NCI-H1105 treated with DMSO at 0.1 percent for 48 hours (cell line): ENCODE data around the gene FAM53C.
"Not testable (repeated sequence)": the region's sequence is repeated elsewhere in the genome, so short reads cannot be mapped to it uniquely, and the experiment has no call there.

Source experiments
- DNase-seq: peaks from one replicate; lab custom pipeline; 2025; lab: John Stamatoyannopoulos, UW

Gene FAM53C

GRCh38 chr5:138351056-138351455 lies 13.0 kb downstream of the FAM53C start:
- DNase-seq, result no peak

- DNase-seq, result no peak
These were observed 13.5 kb downstream of the FAM53C start for GRCh38 chr5:138351517-138351916.

- peak; percentile 65 for DNase-seq
These were observed 14.1 kb downstream of the FAM53C start, which contains the start of gene KDM3B for GRCh38 chr5:138352071-138352721. Gene KDM3B, plus strand, starts transcription at chr5:138352685. Its CDS starts 111 bp downstream, at chr5:138352796.

- peak; percentile 28 for DNase-seq
These were observed 14.9 kb downstream of the FAM53C start for GRCh38 chr5:138352722-138353559.

GRCh38 chr5:138353560-138354080 lies 15.6 kb downstream of the FAM53C start:
- DNase-seq, result no peak

- DNase-seq, result no peak
These were observed 16.3 kb downstream of the FAM53C start for GRCh38 chr5:138354387-138354786.

GRCh38 chr5:138354926-138355378 lies 16.9 kb downstream of the FAM53C start:
- no peak for DNase-seq

GRCh38 chr5:138359621-138360020 lies 21.6 kb downstream of the FAM53C start:
- DNase-seq, result no peak

- no peak for DNase-seq
These were observed 22.9 kb downstream of the FAM53C start for GRCh38 chr5:138360941-138361452.

GRCh38 chr5:138364576-138364975 lies 26.5 kb downstream of the FAM53C start:
- no peak for DNase-seq

GRCh38 chr5:138366632-138367382 lies 28.7 kb downstream of the FAM53C start:
- DNase-seq, result no peak

- no peak for DNase-seq
These were observed 31.2 kb downstream of the FAM53C start for GRCh38 chr5:138369261-138369660.

- no peak for DNase-seq
These were observed 31.6 kb downstream of the FAM53C start for GRCh38 chr5:138369706-138370105.

- DNase-seq, result no peak
These were observed 32.5 kb downstream of the FAM53C start for GRCh38 chr5:138370537-138370936.

GRCh38 chr5:138371454-138371853 lies 33.4 kb downstream of the FAM53C start:
- no peak for DNase-seq

- DNase-seq, result no peak
These were observed 34.2 kb downstream of the FAM53C start for GRCh38 chr5:138372225-138372624.

- DNase-seq, result no peak
These were observed 34.6 kb downstream of the FAM53C start for GRCh38 chr5:138372653-138373052.

- no peak for DNase-seq
These were observed 44.3 kb downstream of the FAM53C start for GRCh38 chr5:138382347-138382746.

- no peak for DNase-seq
These were observed 47.6 kb downstream of the FAM53C start for GRCh38 chr5:138385660-138386059.

- DNase-seq, result no peak
These were observed 48.2 kb downstream of the FAM53C start for GRCh38 chr5:138386290-138386689.

GRCh38 chr5:138389332-138389731 lies 51.3 kb downstream of the FAM53C start:
- no peak for DNase-seq

- not testable (repeated sequence) for DNase-seq
These were observed 51.8 kb downstream of the FAM53C start for GRCh38 chr5:138389911-138390310.
